T-helper 1 cell treated with Interleukin-12 subunit alpha and Interleukin-12 subunit beta and Interleukin-4 antibody, amounts not matched to agents 30 μg/mL and 1 μg/mL, for 36 hours (primary cell): Measurements from ENCODE around the gene LIMS1.

Source experiments
- H3K27ac Mint-ChIP-seq: one replicate; pipeline ENCODE4 v1.8.0; 2021; ENCODE audit warnings: mild to moderate bottlenecking, mixed read lengths
- H3K27me3 Mint-ChIP-seq: one replicate; pipeline ENCODE4 v1.8.0; 2021; ENCODE audit warnings: low read depth, mixed read lengths
- H3K36me3 Mint-ChIP-seq: one replicate; pipeline ENCODE4 v1.8.0; 2021; ENCODE audit warnings: low read depth, mixed read lengths
- H3K4me1 Mint-ChIP-seq: one replicate; pipeline ENCODE4 v1.8.0; 2021; ENCODE audit warnings: low read depth, mixed read lengths
- H3K4me3 Mint-ChIP-seq: one replicate; pipeline ENCODE4 v1.8.0; 2021; ENCODE audit warnings: mild to moderate bottlenecking, moderate library complexity, mixed read lengths
- H3K9me3 Mint-ChIP-seq: one replicate; pipeline ENCODE4 v1.8.0; 2021; ENCODE audit warnings: mixed read lengths

Gene LIMS1

GRCh38 chr2:108562274-108562673, 28.0 kb downstream of the LIMS1 start:
- Mint-ChIP-seq H3K4me1 (peaks cover 19% of the 10 kb centered on the region), H3K9me3 (no peaks in the 10 kb centered on the region), H3K4me3 (no peak overlapping the region), H3K27ac (no peak overlapping the region), H3K36me3 (no peaks in the 10 kb centered on the region), H3K27me3 (no peaks in the 10 kb centered on the region)

DNA sequence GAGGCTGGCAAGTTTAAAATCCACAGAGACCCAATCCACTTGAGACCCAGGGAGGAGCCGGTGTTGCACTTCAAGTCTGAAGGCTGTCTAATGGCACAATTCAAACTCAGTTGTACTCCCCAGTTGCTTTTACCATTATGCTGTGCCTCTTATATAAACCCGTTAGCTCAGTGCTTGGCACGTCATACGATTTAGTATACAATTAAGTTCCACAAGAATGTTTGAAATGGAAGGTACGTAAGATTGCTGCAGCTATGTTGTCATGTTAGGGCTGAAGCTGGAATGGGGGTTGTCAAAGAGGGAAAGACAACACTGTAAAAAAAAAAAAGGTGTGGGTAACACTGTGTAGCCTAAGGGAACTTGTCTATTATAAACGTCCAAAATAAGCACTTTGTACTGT, 30.2 kb downstream of the LIMS1 start:
- Mint-ChIP-seq H3K27ac (no peak overlapping the region), H3K4me1 (peaks cover 19% of the 10 kb centered on the region), H3K27me3 (no peaks in the 10 kb centered on the region), H3K36me3 (no peaks in the 10 kb centered on the region), H3K9me3 (no peaks in the 10 kb centered on the region), H3K4me3 (no peak overlapping the region)

DNA sequence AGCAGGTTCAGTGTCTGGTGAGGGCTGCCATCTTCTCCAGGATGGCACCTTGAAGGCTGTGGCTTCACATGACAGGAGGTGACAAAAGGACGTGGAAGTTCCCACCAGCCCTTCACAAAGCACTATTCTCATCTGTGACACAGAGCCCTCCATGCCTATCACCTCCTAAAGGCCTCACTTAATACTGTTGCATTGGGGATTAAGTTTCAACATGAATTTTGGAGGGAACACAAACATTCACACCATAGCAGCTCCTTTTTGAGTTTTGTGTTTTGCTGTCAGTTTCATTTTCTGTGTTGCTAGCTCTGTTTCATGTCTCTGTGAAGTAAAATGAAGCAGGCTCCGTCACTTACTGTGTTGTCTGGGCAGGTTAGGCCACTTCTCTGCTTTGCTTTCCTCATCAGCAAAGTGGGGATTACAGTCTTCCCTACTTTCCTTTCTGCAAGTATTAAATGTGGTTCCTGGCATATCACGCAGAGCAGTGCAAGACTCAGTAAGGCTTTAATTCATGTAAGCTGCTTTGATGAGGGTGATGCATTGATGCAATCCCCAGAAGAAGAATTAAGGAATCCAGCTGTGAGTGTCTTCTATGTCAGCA, 31.6 kb downstream of the LIMS1 start:
- Mint-ChIP-seq H3K4me3 (peak overlapping the region; percentile 25), H3K9me3 (no peaks in the 10 kb centered on the region), H3K27ac (peak overlapping the region; percentile 71), H3K36me3 (no peaks in the 10 kb centered on the region), H3K4me1 (peaks cover 15% of the 10 kb centered on the region), H3K27me3 (no peaks in the 10 kb centered on the region)

GRCh38 chr2:108570416-108570815, 36.1 kb downstream of the LIMS1 start:
- no peaks in the 10 kb centered on the region for H3K9me3 Mint-ChIP-seq
- no peak overlapping the region for H3K27ac Mint-ChIP-seq
- no peaks in the 10 kb centered on the region for H3K27me3 Mint-ChIP-seq
- peaks cover 12% of the 10 kb centered on the region for H3K4me1 Mint-ChIP-seq
- no peak overlapping the region for H3K4me3 Mint-ChIP-seq
- no peaks in the 10 kb centered on the region for H3K36me3 Mint-ChIP-seq

DNA sequence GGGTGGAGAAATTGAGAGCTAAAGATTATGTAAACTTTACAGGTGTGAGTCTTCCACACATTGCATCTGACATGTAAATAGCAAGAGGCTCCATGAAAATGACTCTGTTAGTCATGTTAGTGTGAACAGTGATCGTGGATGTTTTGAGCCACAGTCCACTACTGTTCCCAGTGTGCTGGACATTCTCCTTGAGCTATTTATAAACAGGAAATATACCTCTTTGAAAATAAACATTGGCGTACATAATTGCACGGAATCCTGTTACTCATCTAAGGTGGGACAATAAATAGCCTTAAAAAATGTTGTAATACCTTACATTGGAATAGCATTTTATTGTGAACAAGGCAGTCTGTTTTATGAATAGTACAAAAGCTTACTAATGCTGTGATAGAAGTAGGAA, 37.0 kb downstream of the LIMS1 start:
- H3K36me3 Mint-ChIP-seq: no peaks in the 10 kb centered on the region
- no peaks in the 10 kb centered on the region for H3K9me3 Mint-ChIP-seq
- no peak overlapping the region for H3K4me3 Mint-ChIP-seq
- H3K4me1 Mint-ChIP-seq: peaks cover 8% of the 10 kb centered on the region
- H3K27me3 Mint-ChIP-seq: no peaks in the 10 kb centered on the region
- H3K27ac Mint-ChIP-seq: no peak overlapping the region

- Mint-ChIP-seq H3K4me3 (no peak overlapping the region), H3K4me1 (peaks cover 6% of the 10 kb centered on the region), H3K9me3 (no peaks in the 10 kb centered on the region), H3K36me3 (no peaks in the 10 kb centered on the region), H3K27me3 (no peaks in the 10 kb centered on the region), H3K27ac (no peak overlapping the region)
Measured at GRCh38 chr2:108573061-108573460, 38.8 kb downstream of the LIMS1 start.

- H3K27ac Mint-ChIP-seq: no peak overlapping the region
- peaks cover 6% of the 10 kb centered on the region for H3K4me1 Mint-ChIP-seq
- no peak overlapping the region for H3K4me3 Mint-ChIP-seq
- no peaks in the 10 kb centered on the region for H3K9me3 Mint-ChIP-seq
- no peaks in the 10 kb centered on the region for H3K36me3 Mint-ChIP-seq
- no peaks in the 10 kb centered on the region for H3K27me3 Mint-ChIP-seq
Measured at GRCh38 chr2:108574332-108574731, 40.1 kb downstream of the LIMS1 start.

DNA sequence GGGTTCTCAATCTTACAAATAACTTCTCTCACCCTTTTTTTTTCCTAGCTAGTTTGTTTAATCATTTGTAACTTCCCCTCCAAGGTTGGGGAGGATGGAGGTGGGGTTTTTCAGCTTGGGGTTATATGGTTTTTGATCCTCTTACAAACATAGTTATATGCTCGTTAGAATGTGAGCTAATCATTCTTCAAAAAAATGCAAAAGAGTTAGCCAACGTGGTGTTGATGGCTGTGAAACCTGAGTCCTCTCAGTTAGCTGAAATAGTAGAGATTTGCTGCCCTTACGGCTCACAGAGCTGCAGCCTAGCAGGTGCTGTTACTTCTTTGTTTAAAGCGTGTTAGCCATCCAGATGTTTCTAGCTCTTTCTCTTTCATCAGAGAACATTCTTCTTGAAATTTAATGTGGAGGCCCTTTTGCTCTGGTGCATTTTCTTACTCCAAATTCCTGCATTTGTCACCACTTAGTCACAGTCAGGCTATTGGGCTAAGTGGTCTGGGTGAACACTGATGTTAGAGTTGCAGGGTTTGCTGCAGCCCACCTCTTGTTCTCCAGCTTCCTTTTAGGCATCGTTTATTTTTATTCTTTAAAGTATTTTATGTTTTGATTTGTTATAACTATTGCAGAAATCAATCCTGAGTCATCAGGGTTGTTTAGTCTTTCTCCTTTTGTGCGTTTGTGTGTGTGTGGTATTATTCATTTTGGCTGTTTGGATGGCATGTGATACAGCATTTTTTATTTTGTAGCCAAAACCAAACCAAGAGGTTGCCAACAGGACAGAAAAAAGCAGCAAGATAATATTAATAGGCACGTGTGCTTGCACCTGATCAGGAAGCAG, 41.1 kb downstream of the LIMS1 start:
- H3K9me3 Mint-ChIP-seq: no peaks in the 10 kb centered on the region
- no peak overlapping the region for H3K27ac Mint-ChIP-seq
- H3K4me3 Mint-ChIP-seq: no peak overlapping the region
- no peaks in the 10 kb centered on the region for H3K36me3 Mint-ChIP-seq
- peaks cover 9% of the 10 kb centered on the region for H3K4me1 Mint-ChIP-seq
- no peaks in the 10 kb centered on the region for H3K27me3 Mint-ChIP-seq

DNA sequence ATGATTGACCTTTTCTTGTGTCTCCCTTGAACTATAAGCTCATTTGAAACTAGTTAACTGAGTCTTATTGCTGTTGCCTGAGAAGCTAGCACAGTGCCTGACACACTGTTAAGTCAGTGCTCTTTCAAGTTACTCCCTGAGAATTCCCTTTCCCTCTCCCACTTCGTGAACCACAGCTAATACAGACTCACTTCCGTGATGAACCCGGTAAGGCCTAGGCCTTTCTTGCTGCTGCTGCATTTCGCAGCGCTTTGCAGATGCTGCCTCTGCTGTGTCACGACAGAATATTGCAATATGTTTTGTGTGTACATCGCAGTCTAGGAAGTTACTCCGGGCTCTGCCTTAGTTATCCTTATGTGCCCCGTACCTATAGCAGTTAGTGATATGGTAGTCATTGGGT, 42.8 kb downstream of the LIMS1 start:
- H3K4me3 Mint-ChIP-seq: no peak overlapping the region
- H3K9me3 Mint-ChIP-seq: no peaks in the 10 kb centered on the region
- H3K4me1 Mint-ChIP-seq: peaks cover 15% of the 10 kb centered on the region
- H3K27me3 Mint-ChIP-seq: no peaks in the 10 kb centered on the region
- H3K27ac Mint-ChIP-seq: no peak overlapping the region
- H3K36me3 Mint-ChIP-seq: no peaks in the 10 kb centered on the region

GRCh38 chr2:108579623-108580022, 45.4 kb downstream of the LIMS1 start:
- no peaks in the 10 kb centered on the region for H3K9me3 Mint-ChIP-seq
- H3K36me3 Mint-ChIP-seq: no peaks in the 10 kb centered on the region
- no peaks in the 10 kb centered on the region for H3K27me3 Mint-ChIP-seq
- peaks cover 20% of the 10 kb centered on the region for H3K4me1 Mint-ChIP-seq
- no peak overlapping the region for H3K4me3 Mint-ChIP-seq
- peak overlapping the region; percentile 17 for H3K27ac Mint-ChIP-seq

DNA sequence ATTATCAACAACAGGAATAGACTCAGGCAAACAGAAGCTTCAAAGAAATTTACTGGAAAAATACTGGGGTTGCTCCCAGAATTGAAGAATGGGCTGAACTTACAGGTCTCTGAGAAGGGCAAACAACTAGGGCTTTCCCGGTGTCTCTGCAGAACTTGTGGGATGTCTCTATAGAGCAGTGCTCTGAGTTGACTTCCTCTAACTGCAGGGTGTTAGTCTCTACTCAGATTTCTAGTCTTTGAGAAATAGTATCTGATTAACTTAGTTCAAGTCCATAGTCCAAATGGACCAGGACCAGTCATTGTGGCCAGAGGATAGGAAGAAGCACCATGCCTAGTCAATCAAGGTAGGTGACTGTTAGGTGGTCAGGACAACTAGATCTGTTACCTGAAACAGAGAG, 45.8 kb downstream of the LIMS1 start:
- H3K36me3 Mint-ChIP-seq: no peaks in the 10 kb centered on the region
- H3K27ac Mint-ChIP-seq: peak overlapping the region; percentile 60
- H3K4me1 Mint-ChIP-seq: peaks cover 17% of the 10 kb centered on the region
- no peaks in the 10 kb centered on the region for H3K9me3 Mint-ChIP-seq
- H3K4me3 Mint-ChIP-seq: no peak overlapping the region
- H3K27me3 Mint-ChIP-seq: no peaks in the 10 kb centered on the region

- Mint-ChIP-seq H3K9me3 (no peaks in the 10 kb centered on the region), H3K27me3 (no peaks in the 10 kb centered on the region), H3K27ac (no peak overlapping the region), H3K4me3 (no peak overlapping the region), H3K36me3 (no peaks in the 10 kb centered on the region), H3K4me1 (peaks cover 31% of the 10 kb centered on the region)
Measured at GRCh38 chr2:108583903-108584520, 49.7 kb downstream of the LIMS1 start.

DNA sequence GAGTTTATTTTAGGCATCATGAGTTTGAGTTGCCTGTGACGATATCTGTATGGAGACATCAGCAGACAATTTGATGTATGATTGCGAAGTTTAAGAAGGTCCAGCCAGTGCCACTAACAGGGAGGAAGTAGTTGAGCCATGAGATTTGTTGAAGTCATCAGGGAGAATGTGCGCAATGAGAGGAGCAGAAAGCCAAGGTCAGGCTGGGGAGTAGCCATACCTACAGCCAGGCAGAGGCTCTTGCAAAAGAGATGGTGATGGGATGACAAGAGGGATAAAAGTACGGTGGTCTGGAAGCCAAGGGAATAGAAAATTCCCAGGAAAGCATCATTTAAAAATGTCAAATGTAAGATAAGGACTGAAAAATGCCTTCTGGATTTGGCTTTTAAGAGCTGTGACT, 51.2 kb downstream of the LIMS1 start:
- Mint-ChIP-seq H3K27me3 (no peaks in the 10 kb centered on the region), H3K4me3 (no peak overlapping the region), H3K27ac (no peak overlapping the region), H3K4me1 (peaks cover 36% of the 10 kb centered on the region), H3K36me3 (no peaks in the 10 kb centered on the region), H3K9me3 (no peaks in the 10 kb centered on the region)

GRCh38 chr2:108586116-108586515, 51.8 kb downstream of the LIMS1 start:
- Mint-ChIP-seq H3K36me3 (no peaks in the 10 kb centered on the region), H3K4me1 (peaks cover 38% of the 10 kb centered on the region), H3K27ac (no peak overlapping the region), H3K9me3 (no peaks in the 10 kb centered on the region), H3K27me3 (no peaks in the 10 kb centered on the region), H3K4me3 (no peak overlapping the region)

- H3K27ac Mint-ChIP-seq: no peak overlapping the region
- no peaks in the 10 kb centered on the region for H3K36me3 Mint-ChIP-seq
- H3K27me3 Mint-ChIP-seq: no peaks in the 10 kb centered on the region
- peaks cover 39% of the 10 kb centered on the region for H3K4me1 Mint-ChIP-seq
- no peak overlapping the region for H3K4me3 Mint-ChIP-seq
- H3K9me3 Mint-ChIP-seq: no peaks in the 10 kb centered on the region
Measured at GRCh38 chr2:108586631-108587030, 52.4 kb downstream of the LIMS1 start.
